CD14-positive monocyte (primary cell): Measurements from ENCODE around the gene KCNMA1. TPM values are rescaled to one million over a fixed set of nuclear protein-coding genes. Genes with fewer than 3 reads are reported as not detected.

Experiments used
- DNase-seq, 3 donors: peaks; one replicate each; pipeline ENCODE4 v3.0.0-alpha.2; 2011 to 2022
- H2AFZ ChIP-seq: 2 replicates; pipeline ENCODE4 v1.6.0; 2012; ENCODE audit warnings: mild to moderate bottlenecking, low read depth, low read length, inconsistent platforms; ENCODE audit not compliant: insufficient read depth, poor library complexity, severe bottlenecking
- H3K27ac ChIP-seq, 2 donors: 1 replicate in 1 of 2; 2 replicates in 1 of 2; pipeline ENCODE4 v1.5.1; 2012 to 2013; ENCODE audit warnings: low read length in 2 of 2, control low read depth in 1 of 2, inconsistent platforms in 1 of 2, low read depth in 1 of 2, mild to moderate bottlenecking in 1 of 2
- H3K27me3 ChIP-seq, 2 donors: one replicate each; pipeline versions ENCODE4 v1.6.0 to v1.6.1; 2011 to 2013; ENCODE audit warnings: low read length in 2 of 2; ENCODE audit not compliant: control insufficient read depth in 2 of 2, insufficient read depth in 2 of 2
- H3K36me3 ChIP-seq, 2 donors: replicated peaks in 1 of 2; 1 replicate in 1 of 2; 2 replicates in 1 of 2; pipeline versions ENCODE4 v1.5.1 to v1.6.1; 2012 to 2013; ENCODE audit warnings: low read length in 2 of 2, control low read depth in 1 of 2, inconsistent platforms in 1 of 2, mild to moderate bottlenecking in 1 of 2; ENCODE audit not compliant: insufficient read depth in 2 of 2, control insufficient read depth in 1 of 2
- H3K4me1 ChIP-seq, 2 donors: 1 replicate in 1 of 2; 2 replicates in 1 of 2; pipeline versions ENCODE4 v1.5.1 to v1.6.1; 2012 to 2013; ENCODE audit warnings: low read length in 2 of 2, control low read depth in 1 of 2, inconsistent platforms in 1 of 2, mild to moderate bottlenecking in 1 of 2, moderate library complexity in 1 of 2; ENCODE audit not compliant: insufficient read depth in 2 of 2, control insufficient read depth in 1 of 2
- H3K4me2 ChIP-seq: replicated peaks from 2 replicates; pipeline ENCODE3; 2012; ENCODE audit warnings: low read length, moderate library complexity, mild to moderate bottlenecking; ENCODE audit not compliant: poor library complexity, severe bottlenecking; ENCODE audit errors: extremely low read depth
- H3K4me3 ChIP-seq, 3 experiments: fragments of 200-600 bp in 1 of 3; sonication (generic) in 1 of 3; replicated peaks in 1 of 3; 1 replicate in 2 of 3; 2 replicates in 1 of 3; pipeline ENCODE4 v1.5.1; 2011 to 2013; ENCODE audit warnings: low read length in 3 of 3, mild to moderate bottlenecking in 3 of 3, control low read depth in 2 of 3, low read depth in 2 of 3, inconsistent platforms in 1 of 3, moderate library complexity in 1 of 3
- H3K79me2 ChIP-seq: 2 replicates; pipeline ENCODE4 v1.6.0; 2012; ENCODE audit warnings: mild to moderate bottlenecking, control low read depth, inconsistent platforms, low read length, moderate library complexity; ENCODE audit not compliant: insufficient read depth
- H3K9ac ChIP-seq: 2 replicates; pipeline ENCODE4 v1.6.0; 2017; ENCODE audit warnings: low read length, mild to moderate bottlenecking; ENCODE audit not compliant: insufficient read depth, poor library complexity, severe bottlenecking
- H3K9me3 ChIP-seq, 2 donors: replicated peaks in 1 of 2; 1 replicate in 1 of 2; 2 replicates in 1 of 2; pipeline versions ENCODE4 v1.5.1 to v1.6.1; 2012 to 2013; ENCODE audit warnings: low read length in 2 of 2, control low read depth in 1 of 2; ENCODE audit not compliant: control insufficient read depth in 1 of 2, insufficient read depth in 1 of 2
- H4K20me1 ChIP-seq: 2 replicates; pipeline ENCODE4 v1.6.0; 2012; ENCODE audit warnings: mild to moderate bottlenecking, low read length, control low read depth, moderate library complexity; ENCODE audit not compliant: insufficient read depth
- H3K27ac Mint-ChIP-seq, 7 donors: one replicate each; pipeline ENCODE4 v1.8.0; 2020; ENCODE audit warnings: mild to moderate bottlenecking in 7 of 7, mixed read lengths in 7 of 7, moderate library complexity in 6 of 7, inconsistent platforms in 2 of 7
- H3K27me3 Mint-ChIP-seq, 3 donors: one replicate each; pipeline ENCODE4 v1.8.0; 2021 to 2022; ENCODE audit warnings: low read depth in 3 of 3, mild to moderate bottlenecking in 3 of 3, mixed read lengths in 3 of 3, moderate library complexity in 3 of 3, inconsistent platforms in 1 of 3
- H3K36me3 Mint-ChIP-seq, 2 donors: one replicate each; pipeline ENCODE4 v1.8.0; 2020; ENCODE audit warnings: mixed read lengths in 2 of 2, inconsistent platforms in 1 of 2, mild to moderate bottlenecking in 1 of 2
- H3K4me1 Mint-ChIP-seq: one replicate; pipeline ENCODE4 v1.8.0; 2020; ENCODE audit warnings: mild to moderate bottlenecking, mixed read lengths
- H3K4me3 Mint-ChIP-seq, 2 donors: one replicate each; pipeline ENCODE4 v1.8.0; 2020; ENCODE audit warnings: mild to moderate bottlenecking in 2 of 2, mixed read lengths in 2 of 2, moderate library complexity in 1 of 2
- H3K9me3 Mint-ChIP-seq, 7 donors: one replicate each; pipeline ENCODE4 v1.8.0; 2020 to 2022; ENCODE audit warnings: mixed read lengths in 7 of 7, mild to moderate bottlenecking in 6 of 7, moderate library complexity in 6 of 7, inconsistent platforms in 2 of 7
- CTCF ChIP-seq: fragments of 200-600 bp; IDR thresholded peaks from one replicate; pipeline ENCODE4 v1.8.0; 2022; ENCODE audit warnings: antibody characterized with exemption, mild to moderate bottlenecking
- WGBS: methylation state at CpG from one replicate; pipeline ENCODE4 v1.1.5; 2013; ENCODE audit warnings: missing lambda C conversion rate; ENCODE audit not compliant: insufficient coverage; 5-methylcytosine and 5-hydroxymethylcytosine counted together
- intact Hi-C, 2 donors: fragments of 100-400 bp; cut with micrococcal nuclease; formaldehyde crosslinking; loops; one replicate each; pipeline versions ENCODE4 v1.15.0 to v1.15.1; 2023
- polyA plus RNA-seq, 3 donors: library from polyadenylated mRNA; depleted of rRNA in 1 of 3; unstranded in 2 of 3; stranded (reverse) in 1 of 3; fragments of 300-500 nt in 2 of 3; fragments of >200 nt in 1 of 3; fragmentation: Illumina TruSeq in 2 of 3; gene quantifications; 1 replicate in 2 of 3; 2 replicates in 1 of 3; pipeline ENCODE4 v1.2.3, GENCODE V29; 2012 to 2021

Gene KCNMA1
- polyA plus RNA-seq, 3 donors: 0.11 to 1.0 TPM; not detected in 1

- Histone ChIP-seq H3K9ac (no peak overlapping the region), H4K20me1 (no peaks in the 10 kb centered on the region)
These were observed 194.9 kb downstream of the KCNMA1 start for GRCh38 chr10:77442699-77443189.

GRCh38 chr10:77441353-77442166 is 196.0 kb downstream of the KCNMA1 start:
- Histone ChIP-seq H2AFZ (no peak overlapping the region), H3K4me2 (no peak overlapping the region), H3K27me3 (no peaks in the 10 kb centered on the region), H3K79me2 (no peaks in the 10 kb centered on the region), H3K9ac (no peak overlapping the region), H3K9me3 (no peaks in the 10 kb centered on the region), H3K36me3 (no peaks in the 10 kb centered on the region), H4K20me1 (no peaks in the 10 kb centered on the region), H3K4me1 (no peaks in the 10 kb centered on the region), H3K27ac (no peak overlapping the region), H3K4me3 (no peak overlapping the region)
- no peaks in the 10 kb centered on the region for H3K36me3 Mint-ChIP-seq
- TF ChIP-seq CTCF: no peak
- intact Hi-C loops: no loop called here
- no peaks in the 10 kb centered on the region for H3K4me1 Mint-ChIP-seq
- no CpG with 5 or more reads among the region's 8 CpGs for WGBS
- H3K27ac Mint-ChIP-seq: no peak overlapping the region
- H3K4me3 Mint-ChIP-seq: no peak overlapping the region
- H3K27me3 Mint-ChIP-seq: peaks cover 5 to 23% (median 8%) of the 10 kb centered on the region in 3 donors
- no peak for DNase-seq
- H3K9me3 Mint-ChIP-seq: no peaks in the 10 kb centered on the region

More at GRCh38 chr10:77442699-77443189, 194.9 kb downstream of the KCNMA1 start:
- Histone ChIP-seq H3K27ac (no peak overlapping the region), H3K4me2 (no peak overlapping the region), H2AFZ (no peak overlapping the region), H3K27me3 (no peaks in the 10 kb centered on the region), H3K4me3 (no peak overlapping the region), H3K36me3 (no peaks in the 10 kb centered on the region), H3K79me2 (no peaks in the 10 kb centered on the region), H3K9me3 (no peaks in the 10 kb centered on the region), H3K4me1 (no peaks in the 10 kb centered on the region)
- peak overlapping the region in 1 of 7 donors; percentile 40 for H3K27ac Mint-ChIP-seq
- 75% methylated on average over 3 of the region's 6 CpGs for WGBS
- DNase-seq: no peak
- H3K4me1 Mint-ChIP-seq: no peaks in the 10 kb centered on the region
- no peak overlapping the region for H3K4me3 Mint-ChIP-seq
- H3K36me3 Mint-ChIP-seq: no peaks in the 10 kb centered on the region
- TF ChIP-seq CTCF: no peak
- H3K9me3 Mint-ChIP-seq: no peaks in the 10 kb centered on the region
- peaks cover 3 to 25% (median 5%) of the 10 kb centered on the region in 3 donors for H3K27me3 Mint-ChIP-seq
- intact Hi-C loops: no loop called here
